NCI-H345 treated with DMSO at 0.1 percent for 48 hours (cell line): Measurements from ENCODE around the gene PRDM2.

Experiments
- DNase-seq: peaks from one replicate; lab custom pipeline; 2025; ENCODE audit not compliant: unreplicated experiment; lab: John Stamatoyannopoulos, UW

PRDM2 gene

GRCh38 chr1:13731897-13732296, 31.9 kb downstream of the PRDM2 start:
- DNase-seq = no peak

DNA sequence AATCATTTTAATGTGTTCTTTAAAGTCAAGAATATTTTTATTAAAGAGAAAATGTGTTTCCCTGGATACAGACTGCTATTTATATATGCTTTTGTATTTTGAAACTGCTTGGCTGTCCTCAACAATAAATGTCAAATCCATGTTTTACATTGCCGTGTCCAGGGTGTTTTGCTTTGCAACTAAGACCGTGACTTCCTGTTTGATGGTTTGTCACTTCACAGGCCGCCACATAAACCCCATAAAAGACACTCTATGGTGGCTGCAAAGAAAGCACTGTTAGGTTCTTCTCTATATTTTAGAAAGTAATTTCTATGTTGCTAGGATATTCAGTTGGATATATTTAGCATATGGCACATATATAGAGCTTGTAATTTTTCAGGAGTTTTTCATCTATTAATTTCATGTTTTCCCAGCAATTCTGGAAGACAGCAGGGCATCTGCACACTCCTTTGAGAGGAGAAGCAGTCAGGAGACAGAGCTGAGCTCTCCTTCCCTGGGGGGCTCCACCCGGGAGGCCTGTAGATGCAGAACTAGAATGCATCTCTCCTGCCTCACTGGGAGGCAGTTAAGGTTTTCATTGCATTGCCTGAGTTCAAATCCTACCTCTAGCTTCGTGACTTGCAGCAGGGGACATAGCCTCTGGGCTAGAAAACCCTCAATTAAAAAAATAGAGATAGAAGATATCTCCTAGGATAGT, 33.1 kb downstream of the PRDM2 start:
- DNase-seq = no peak

- no peak for DNase-seq
Measured at GRCh38 chr1:13733711-13734110, 33.7 kb downstream of the PRDM2 start.

GRCh38 chr1:13735168-13735930, 35.4 kb downstream of the PRDM2 start:
- no peak for DNase-seq

GRCh38 chr1:13737398-13737797, 37.4 kb downstream of the PRDM2 start:
- no peak for DNase-seq

- no peak for DNase-seq
Measured at GRCh38 chr1:13746342-13746741, 46.4 kb downstream of the PRDM2 start.

DNA sequence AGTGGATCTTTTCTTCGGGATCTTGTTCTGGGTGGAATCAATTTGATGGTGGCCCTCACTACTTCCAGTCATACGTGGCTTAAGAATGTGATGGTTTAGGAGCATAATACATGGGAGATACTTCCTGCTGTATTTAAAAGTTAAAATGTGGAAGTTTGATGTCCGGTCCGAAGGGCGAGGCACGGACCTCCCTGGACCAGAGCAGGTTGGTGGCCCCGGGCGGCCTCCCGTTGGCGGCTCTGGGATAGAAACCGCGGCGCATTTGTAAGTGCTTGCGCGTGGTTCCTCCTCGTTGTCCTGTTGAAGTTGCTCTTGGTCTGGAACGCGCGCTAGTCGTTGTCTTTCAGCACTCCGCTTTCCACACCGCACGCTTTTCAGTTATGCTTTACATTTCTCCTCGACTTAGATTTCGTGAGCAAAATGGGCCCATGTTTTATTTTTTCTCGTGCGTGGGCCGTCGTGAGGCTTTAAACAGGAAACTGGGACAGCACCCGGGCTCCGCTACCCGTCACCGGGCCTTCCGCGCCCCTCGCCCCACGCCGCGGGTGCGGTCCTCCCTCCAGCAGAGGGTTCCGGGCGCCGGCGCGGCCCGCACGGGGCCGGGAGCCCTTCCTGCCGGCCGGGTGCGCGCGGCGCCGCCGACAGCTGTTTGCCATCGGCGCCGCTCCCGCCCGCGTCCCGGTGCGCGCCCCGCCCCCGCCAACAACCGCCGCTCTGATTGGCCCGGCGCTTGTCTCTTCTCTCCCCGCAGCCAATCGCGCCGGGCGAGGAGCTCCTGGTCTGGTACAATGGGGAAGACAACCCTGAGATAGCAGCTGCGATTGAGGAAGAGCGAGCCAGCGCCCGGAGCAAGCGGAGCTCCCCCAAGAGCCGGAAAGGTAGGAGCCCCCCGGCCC, 48.9 kb downstream of the PRDM2 start:
- peak; percentile 93 for DNase-seq

- no peak for DNase-seq
Measured at GRCh38 chr1:13749543-13750341, 49.8 kb downstream of the PRDM2 start.

DNA sequence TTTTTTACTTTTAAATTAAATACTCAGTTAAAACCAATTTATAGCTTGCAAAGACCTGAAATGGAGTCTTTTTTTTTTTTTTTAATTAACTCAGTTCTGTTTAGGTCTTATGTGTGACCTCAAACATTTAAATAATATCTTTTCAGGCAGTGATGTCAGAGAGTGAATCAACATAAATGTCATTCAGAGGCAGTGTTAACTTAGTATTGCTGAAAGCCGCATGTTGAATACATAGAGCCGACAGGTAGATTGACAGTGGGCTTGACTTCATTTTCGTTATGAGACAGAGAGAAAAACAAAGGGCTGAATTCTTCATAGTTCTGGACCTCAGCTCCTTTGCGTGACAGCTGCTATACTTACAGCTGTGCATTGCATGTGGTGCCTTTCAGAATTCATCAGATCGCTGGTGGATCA, 51.5 kb downstream of the PRDM2 start:
- no peak for DNase-seq

- no peak for DNase-seq
Measured at GRCh38 chr1:13751985-13752384, 52.0 kb downstream of the PRDM2 start.

DNA sequence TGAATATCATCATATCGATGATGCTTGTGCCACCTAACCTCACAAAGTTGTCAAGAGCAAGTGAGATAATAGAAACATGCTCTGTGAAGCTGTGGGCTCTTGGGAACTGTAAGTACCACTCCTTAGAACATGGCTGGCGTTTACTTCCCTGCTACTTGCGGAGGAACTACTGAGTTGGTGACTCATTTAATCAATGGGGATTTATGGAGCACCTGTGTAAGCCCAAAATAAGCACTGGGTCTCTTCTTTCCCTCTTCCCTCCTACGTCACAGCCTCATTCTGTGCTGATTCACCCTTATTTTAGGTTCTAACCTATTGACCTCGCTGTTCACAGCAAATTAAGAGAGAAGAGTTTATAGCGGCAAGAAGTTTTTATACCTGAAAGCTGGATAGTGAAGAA, 52.9 kb downstream of the PRDM2 start:
- no peak for DNase-seq

DNA sequence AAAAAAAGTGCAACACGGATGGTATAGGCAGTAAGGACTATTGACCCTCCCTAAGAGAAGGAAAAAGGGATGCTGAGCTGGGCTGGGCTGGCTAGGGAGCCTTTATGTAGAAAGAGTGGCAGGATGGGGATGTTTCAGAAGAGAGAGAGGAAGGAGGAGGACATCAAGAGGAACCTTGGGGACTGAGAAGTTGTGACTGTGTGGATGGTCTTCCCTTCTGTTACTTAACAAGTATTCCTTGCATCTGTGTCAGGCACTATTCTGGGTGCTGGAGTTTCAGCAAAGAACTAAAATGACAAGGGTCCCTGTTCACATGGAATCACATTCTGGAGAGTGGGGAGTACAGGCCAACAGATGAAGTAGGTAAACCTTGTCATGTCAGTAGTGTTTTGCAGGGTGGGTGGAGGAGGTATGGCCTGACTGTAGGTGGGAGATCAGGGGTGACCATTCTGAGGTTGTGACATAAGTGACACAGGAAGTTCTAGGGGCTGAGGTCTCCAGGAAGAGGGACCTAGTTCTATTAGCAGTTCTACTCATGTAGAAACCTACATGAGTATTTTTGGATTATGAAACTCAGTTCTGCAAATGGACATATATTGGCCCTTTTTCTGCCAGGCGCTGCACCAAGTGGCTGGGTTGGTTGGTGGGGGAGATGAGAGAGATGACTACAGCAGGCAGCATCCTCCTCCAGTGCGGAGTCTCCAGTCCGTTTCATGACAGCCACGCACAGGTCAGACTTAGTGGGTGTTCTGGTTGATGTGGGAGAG, 53.8 kb downstream of the PRDM2 start:
- DNase-seq = no peak

DNA sequence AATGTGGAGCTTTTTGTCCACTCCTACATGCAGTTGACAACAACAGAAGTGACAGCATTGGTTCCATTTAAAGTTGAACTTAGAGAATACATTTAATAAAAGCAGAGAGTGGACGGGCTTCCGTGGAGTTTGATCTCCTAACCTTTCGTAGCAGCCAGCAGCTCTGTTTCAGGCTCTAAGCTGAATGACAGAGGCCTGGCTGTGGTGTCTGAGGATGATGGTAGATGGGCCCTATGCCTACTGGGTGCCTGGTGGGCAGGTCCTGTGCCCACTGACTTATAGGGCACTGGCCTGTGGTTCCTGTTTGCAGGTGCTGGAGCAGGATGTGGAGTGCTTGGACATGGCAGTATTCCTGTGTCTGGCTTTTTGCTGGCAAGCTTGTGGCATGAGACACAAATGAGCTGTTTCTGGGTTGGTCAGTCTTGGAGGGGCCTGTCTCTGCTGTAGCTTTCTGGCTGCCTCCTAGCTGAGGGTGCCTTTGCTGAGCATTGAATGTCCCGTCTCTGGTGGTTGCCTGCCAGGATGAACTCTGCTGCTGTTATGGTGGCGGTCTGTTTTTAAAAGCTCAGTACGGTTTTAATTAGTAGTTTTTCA, 54.6 kb downstream of the PRDM2 start:
- DNase-seq = no peak

DNA sequence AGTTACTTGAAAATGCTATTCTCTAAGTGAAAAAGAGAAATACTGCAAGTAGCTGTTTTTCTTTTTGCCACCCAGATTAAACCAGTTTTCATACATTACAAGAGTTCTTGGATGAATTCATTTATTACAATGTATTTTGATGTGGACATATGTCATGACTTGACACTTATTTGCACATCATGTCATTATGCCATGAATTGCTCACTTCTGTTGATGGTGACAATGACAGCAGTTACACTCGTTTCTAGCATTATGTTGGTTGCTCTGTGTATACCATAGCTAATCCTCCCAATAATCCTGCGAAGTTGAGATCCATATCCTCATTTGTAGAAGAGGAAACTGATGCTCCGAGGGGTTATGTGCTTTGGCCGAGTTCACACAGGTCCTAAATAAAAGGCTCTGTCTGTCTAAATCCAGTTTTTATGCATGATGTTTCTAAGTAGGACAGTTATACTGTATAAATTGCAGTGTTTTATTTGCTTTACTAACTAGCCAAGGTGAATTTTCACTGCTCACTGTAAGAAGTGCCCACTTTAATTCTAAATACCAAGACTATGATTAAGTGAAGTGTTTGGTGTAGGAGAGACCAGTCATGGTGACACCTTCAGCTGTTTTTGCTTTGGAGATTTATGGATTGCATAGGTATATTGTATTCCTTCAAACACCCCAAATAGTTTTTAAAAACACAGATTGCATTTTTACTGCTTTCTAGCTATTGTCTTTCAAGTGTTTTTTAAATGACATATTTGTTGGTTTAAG, 56.7 kb downstream of the PRDM2 start:
- DNase-seq = no peak

DNA sequence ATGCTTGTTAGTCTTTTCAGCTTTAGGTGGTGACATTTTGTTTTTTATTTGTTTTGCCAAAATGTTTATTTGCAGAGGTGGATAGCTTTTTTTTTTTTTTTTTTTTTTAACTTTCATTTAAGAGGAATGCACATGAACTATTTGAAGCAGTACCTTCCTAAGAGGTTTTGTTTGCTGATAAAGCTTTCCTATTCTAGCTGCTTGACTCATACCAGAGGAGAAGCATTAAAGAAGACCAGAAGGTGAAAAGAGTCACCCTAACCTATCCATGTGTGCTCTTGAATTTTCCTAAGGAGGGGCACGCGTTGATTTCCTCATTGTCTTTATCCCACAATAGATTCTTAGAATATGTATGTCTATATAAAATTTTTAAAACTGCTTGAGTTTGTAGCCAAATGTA, 57.7 kb downstream of the PRDM2 start:
- no peak for DNase-seq

GRCh38 chr1:13759072-13759471, 59.1 kb downstream of the PRDM2 start:
- DNase-seq = no peak

GRCh38 chr1:13760340-13760739, 60.4 kb downstream of the PRDM2 start:
- DNase-seq = no peak

DNA sequence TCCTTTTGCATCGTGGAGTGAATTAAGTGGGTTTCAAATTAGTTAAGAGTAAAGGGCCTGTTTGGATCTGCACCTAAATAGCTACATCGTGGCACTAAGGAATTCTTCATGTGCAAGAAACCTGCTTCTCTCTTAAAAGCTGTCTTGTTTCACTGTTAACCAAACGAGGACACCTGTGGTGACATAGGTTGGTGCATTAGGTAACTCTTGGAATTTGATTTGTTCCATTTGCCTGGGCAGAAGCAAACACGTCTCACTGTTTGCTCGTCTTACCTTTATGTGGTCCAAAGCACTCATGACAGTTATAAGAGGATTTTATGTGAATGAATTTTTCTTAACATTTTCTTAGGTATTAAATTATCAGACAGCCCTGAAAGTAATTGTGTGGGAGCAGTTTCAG, 60.9 kb downstream of the PRDM2 start:
- no peak for DNase-seq

DNA sequence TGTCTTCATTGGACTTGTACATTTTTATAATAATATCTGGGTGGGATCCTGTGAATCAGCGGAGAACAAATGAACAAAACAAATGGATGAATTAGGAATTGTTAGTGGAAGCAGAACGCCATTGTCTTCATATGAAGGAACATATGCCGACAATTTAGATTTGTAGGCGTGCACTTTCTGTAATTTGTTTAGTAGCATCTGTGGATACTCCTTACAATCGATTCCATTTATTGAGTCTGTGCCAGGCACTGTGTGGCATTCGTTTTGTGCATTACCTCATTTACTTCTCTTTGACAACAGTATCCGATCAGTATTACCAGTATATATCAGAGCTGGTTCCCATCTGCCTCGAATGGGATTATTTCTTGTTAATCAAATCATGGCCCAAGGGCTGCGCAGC, 61.9 kb downstream of the PRDM2 start:
- no peak for DNase-seq
